SHP77 (cell line): Measurements from ENCODE around the gene ARHGEF1.
"Not testable (repeated sequence)": the region's sequence is repeated elsewhere in the genome, so short reads cannot be mapped to it uniquely, and the experiment has no call there.

ENCODE experiments used
- DNase-seq, 2 experiments: peaks; one replicate each; lab custom pipeline; 2025; lab: John Stamatoyannopoulos, UW

ARHGEF1 gene

GRCh38 chr19:41861846-41862245 lies 21.1 kb upstream of the ARHGEF1 start:
- DNase-seq = no peak

- no peak for DNase-seq
Measured at GRCh38 chr19:41862445-41862986, 20.5 kb upstream of the ARHGEF1 start.

- DNase-seq = no peak
Measured at GRCh38 chr19:41863209-41863931, 19.6 kb upstream of the ARHGEF1 start.

DNA sequence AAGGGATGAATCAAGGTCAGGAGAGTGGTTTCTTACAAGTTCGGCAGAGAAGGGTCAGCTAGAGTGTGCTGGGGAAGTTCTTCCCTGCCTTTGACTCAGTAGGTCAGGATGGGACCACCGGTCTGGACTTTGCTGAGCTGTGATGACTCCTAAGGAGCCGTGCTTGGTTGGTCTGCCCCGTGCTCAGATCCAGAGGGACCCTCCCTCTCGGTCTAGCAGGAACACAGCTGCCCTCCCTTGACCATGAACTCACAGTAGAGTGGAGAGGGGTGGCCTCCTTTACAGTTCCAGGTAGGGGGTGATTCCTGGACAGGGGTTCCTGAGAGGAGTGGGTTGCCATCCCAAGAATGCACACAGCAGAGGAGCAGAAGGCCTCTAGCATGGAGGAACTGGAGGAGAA lies 18.6 kb upstream of the ARHGEF1 start:
- no peak for DNase-seq

DNA sequence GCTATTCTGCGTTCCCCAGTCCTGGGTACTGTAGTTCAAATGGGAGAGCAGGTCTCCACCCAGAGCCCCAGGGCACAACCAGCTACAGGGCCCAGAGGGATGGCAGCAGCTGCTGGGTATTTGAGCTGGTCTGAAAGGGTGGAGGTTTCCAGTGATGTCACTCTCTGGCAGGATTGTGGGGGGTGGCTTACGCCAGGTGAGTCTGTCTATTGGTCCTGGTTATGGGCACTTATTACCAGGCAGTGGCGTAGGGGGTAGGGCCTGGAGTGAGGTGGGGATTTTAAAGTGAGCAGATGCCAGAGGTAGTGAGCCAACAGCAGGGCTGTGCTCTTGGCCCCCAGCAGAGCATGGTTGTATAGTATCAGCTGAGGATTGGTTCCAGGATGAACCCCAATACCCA lies 16.7 kb upstream of the ARHGEF1 start:
- no peak for DNase-seq

DNA sequence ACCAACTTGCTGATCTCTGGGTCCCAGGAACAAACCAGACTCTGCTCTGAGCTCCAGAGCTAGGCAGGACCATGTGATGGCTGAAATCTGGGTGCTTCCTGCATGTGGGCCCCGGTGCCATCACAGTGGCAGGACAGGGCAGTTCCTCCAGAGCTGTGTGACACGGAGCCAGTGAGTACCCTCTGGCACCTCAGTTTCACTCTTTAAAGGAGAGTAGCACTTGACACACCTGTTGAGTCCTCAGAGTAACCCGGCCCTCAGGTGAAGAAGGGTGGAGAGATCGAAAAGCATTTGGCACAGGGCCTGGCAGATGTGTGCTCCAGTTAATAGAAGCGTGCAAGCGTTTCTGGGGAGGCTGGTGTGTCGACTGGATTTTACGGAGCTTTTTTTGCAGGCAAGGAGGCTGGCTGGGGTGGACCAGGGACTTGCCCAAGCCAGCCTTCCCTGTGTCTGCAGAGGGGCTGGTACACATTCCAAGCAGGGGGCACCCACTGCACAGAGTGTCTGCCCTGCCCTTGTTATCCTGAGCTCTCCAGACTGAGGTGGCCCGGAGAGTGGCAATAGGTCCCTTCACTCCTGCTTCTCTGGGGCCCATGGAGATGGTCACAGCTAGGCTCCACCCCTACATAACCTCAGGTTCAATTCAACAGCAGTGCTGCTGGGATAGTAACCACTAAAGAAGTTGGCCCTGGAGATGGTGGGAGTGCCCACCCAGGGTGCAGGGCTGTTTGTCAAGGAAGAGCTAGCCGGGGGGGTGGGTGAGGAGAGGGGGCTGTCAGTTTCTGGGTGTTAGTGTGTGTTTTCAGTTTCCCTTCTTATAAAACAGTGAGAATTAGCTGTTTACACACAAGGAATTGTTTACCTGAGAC lies 14.6 kb upstream of the ARHGEF1 start:
- no peak for DNase-seq

DNA sequence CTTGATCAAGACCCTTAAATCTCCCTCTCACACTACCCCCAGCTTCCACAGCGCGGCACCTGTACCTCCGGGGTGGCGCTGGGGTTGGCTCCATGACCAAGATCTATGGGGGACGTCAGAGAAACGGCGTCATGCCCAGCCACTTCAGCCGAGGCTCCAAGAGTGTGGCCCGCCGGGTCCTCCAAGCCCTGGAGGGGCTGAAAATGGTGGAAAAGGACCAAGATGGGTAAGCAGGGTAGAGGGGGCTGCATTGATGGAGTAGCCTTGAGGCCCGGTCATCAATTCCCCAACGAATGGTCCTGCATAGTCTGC lies 14.0 kb upstream of the ARHGEF1 start:
- DNase-seq = no peak

DNA sequence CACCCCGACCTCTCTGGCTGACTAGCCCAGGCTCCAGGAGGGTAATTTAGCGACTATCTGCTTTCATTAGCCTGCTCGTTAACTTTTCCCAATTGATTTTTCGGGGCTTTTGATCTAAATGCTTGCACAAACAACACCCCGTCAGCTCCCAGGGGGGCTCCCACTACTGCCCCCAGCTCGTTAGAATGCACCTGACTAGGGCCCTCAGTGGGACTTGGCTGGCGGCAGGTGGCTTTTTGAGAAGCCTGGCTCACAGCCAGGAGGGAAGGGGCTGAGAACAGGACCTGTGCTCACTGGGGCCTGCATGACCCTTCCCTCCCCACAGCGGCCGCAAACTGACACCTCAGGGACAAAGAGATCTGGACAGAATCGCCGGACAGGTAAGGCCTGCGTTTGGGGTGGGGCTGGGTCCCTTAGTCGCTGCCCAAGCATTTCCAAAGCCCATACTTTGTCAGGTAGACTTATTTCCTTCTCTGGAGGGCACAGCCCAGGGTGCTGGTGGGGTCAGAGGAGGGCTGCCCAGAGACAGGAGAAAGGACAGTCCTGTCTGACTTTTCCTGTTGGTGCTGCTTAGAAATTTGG lies 13.5 kb upstream of the ARHGEF1 start:
- no peak for DNase-seq

DNA sequence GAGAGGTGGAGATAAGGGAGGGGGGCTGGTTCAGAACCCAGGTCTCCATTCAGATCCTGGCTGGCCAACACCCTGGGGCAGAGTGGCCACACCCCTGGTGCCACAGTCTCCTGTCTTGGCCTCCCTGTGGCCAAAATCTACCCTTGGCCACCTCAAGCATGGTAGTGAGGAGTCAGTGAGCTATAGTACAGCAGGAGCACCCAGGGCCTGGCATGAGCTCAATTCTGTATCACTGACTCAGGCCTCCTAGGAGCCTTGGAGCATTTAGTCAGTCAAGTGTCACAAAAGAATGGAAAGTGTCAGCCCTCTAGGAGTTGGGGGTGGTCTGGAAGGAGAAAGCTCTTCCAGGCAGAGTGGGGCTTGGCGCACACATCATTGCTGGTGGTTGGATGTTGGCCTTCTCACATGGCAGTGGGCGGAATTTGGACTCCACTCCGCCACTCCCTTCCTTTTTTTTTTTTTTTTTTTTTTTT lies 12.5 kb upstream of the ARHGEF1 start:
- no peak for DNase-seq

- no peak for DNase-seq
Measured at GRCh38 chr19:41871573-41872383, 11.2 kb upstream of the ARHGEF1 start.

- no peak for DNase-seq
Measured at GRCh38 chr19:41872384-41872774, 10.6 kb upstream of the ARHGEF1 start.

DNA sequence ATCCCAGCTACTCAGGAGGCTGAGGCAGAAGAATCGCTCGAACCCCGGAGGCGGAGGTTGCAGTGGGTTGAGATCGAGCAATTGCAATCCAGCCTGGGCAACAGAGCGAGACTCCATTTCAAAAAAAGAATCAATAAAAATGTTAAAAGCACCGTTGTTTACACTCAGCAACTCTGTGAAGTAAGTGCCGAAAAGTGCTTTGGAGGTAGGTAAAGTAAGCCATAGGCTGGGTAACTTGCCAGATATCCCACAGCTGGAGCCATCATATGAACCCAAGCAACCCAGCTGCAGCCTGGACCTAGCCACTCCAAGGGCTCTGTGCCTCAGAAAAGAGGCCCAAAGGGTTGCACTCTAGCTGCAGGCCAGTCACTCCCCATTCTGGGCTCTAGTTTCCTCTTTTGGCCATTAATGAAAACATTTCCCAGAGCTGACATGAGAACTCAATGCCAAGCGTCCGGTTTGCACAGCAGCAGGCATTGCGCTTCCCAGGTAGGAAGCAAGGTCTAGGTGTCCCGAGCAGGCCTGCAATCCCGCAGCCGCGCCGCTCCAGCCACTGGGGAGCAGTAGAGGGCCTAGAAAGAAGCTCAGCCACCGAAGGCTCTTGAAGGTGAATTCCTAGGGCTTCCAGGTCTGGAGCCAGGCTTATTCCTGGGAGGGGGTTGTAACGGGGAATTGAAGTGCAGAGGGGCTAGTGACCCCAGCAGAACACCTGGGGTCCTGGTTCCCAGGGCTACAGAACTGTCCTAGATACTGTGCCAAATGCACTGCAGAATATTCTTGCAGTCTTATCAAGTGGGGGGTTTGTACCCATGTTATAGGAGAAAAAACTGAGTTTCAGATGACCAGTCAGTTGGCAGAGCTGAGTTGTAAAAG lies 10.0 kb upstream of the ARHGEF1 start:
- DNase-seq = peak; percentile 48 to 68

DNA sequence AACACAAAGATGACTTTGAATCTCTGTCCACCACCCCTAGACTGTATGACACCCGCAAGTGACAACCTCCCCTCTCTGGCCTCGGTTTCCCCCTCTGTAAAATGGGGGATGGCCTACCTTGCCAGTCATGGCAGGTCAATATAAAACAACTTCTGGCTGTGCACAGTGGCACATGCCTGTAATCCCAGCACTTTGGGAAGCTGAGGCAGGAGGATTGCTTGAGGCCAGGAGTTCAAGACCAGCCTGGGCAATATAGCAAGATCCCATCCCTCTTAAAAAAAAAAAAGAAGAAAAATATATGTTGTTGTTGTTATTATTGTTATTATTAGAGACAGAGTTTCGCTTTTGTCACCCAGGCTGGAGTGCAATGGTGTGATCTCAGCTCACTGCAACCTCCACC lies 7.0 kb upstream of the ARHGEF1 start:
- not testable (repeated sequence) for DNase-seq

GRCh38 chr19:41876847-41877832 lies 5.8 kb upstream of the ARHGEF1 start, which contains the start of gene CD79A:
Gene CD79A (plus strand): TSS chr19:41877279. CDS start chr19:41877305, 26 bp downstream.
- DNase-seq = no peak

- no peak for DNase-seq
Measured at GRCh38 chr19:41877916-41878905, 4.8 kb upstream of the ARHGEF1 start.

- no peak for DNase-seq
Measured at GRCh38 chr19:41879080-41879479, 3.9 kb upstream of the ARHGEF1 start.

- DNase-seq = no peak
Measured at GRCh38 chr19:41879670-41880328, 3.2 kb upstream of the ARHGEF1 start.

DNA sequence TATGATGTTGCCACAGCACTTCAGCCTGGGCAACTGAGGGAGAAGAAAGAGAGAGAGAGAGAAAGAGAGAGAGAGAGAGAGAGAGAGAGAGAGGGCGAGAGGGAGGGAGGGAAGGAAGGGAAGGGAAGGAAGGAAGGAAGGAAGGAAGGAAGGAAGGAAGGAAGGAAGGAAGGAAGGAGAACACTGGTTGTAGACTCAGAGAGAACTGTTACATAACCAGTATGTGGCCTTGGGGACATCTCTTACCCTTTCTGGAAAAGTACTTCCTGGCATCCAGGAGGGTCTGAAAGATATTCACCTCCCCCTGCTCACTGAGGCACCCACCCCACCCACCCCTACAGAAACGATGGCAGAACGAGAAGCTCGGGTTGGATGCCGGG lies 2.7 kb upstream of the ARHGEF1 start:
- no peak for DNase-seq
